CD1c-positive myeloid dendritic cell (primary cell): ENCODE data around the gene TCHHL1.

ENCODE experiments used
- DNase-seq: peaks from one replicate; pipeline ENCODE4 v3.0.0-alpha.2; 2016; ENCODE audit errors: extremely low spot score

The TCHHL1 gene

DNA sequence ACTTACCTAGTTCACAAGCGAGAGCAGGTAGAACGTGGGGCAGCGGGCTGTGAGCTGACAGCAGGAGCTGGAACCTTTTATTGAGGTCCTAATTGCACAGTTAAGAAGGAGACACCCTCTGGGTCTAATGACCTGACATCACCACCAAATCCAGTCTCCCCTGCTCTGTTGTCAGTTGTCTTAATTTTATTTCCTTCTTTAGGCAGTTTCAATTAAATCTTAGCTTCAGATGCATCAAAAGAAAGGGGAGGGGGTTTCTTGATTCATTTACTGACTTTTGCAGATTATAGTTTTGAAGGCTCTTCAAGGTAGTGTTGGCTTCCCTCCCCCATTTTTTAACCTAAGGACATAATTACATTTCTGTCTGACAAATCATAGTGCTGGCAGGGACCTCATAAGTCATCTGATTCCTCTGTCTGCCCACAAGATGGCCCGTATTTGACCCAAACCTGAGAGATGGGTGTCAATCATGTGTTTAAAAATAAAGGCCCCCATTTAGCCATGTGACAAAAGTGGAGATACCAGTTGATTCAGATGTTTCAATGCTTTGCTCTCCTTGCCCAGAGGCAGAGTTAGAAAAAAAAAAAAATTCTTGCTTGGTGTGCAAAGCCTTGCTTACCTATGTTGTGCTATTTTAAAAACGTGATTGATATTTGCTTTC is at the start of gene TCHHL1:
Gene TCHHL1, minus strand, starts transcription at position 51 of the 661 bp plus-strand sequence. CDS start 921 bp downstream, outside the sequence.
- no peak for DNase-seq

DNA sequence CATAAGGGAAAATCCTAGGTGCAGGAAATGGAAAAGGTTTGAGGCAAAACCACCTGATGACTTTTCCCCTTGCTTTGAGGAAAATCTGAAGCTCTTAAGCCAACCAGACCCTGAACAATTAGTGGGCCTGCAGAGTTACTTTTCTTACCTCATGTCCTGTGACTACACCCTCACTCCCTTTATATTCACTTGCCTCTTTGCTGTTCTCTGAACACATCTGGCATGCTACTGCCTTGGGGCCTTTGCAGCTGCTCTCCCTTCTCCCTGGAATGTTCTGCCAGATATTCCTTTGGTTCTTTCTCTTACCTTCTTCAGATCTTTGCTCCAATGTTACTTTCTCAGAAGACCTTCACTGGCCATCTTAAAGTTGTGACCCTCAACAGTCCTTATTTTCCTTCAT is 48.4 kb upstream of the TCHHL1 start:
- DNase-seq = no peak

DNA sequence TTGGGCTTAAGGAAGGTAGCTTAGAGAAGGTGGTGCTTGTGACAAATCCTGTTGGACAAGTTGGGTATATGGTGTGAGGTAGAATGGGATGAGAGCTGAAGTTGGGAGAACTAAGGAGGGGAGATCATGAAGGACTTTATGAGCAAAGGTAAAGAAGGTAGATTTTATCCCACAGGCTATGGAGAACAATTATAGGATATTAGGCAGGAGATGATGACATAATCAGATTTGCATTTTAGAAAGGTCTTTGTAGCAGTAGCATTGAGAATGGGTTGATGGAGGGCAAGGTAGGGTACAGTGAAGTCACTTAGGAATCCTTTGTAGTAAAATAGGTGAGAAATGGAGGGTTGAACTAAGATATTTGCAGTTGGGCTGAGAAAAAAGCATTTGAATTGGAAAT is 41.3 kb upstream of the TCHHL1 start:
- DNase-seq = no peak

DNA sequence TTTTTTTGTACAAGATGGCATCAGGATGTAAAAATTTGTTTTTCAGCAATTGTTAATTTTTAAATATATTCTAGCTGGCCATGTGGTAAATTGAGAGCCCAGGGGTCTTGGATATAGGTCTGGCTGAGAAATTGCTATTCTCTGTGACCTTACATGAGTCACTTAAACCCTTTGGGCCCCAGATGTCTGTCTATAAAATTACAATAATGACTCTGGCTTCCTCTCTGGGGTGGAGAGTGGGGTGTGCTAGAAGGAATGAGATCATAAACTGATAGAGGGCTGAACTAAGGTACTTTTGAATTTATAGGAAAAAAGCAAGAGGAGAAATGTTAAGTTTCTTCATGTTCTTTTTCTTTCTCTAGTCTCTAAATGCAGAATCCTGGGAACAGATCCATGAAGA is 38.8 kb upstream of the TCHHL1 start:
- no peak for DNase-seq

DNA sequence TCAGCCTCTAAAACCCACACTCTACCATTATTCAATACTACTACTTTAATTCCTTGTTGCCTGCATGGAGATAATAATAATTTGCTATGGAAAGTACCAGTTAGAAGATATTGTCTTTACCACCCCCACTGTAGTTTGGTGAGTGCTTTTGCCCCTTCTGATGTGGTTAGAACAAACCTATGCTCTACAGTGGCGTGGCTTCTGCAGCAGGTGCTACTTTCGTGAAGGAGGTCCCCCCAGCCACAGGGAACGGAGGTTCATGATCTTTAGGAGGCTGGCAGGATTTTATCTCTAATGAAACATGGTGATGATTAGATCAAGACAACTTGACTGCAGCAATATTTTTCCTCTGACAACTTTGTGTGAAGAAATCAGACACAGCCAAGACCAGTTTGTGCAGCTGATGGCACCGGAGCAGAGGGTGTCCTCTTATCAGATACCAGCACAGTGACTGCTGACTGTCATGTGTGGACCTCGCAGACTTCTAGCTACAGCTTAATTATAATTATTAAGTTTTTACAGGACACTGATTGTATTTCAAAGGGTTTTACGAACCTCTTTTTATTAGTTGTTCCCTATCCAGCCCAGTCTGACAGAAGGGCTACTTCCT is 37.1 kb upstream of the TCHHL1 start:
- DNase-seq = no peak

DNA sequence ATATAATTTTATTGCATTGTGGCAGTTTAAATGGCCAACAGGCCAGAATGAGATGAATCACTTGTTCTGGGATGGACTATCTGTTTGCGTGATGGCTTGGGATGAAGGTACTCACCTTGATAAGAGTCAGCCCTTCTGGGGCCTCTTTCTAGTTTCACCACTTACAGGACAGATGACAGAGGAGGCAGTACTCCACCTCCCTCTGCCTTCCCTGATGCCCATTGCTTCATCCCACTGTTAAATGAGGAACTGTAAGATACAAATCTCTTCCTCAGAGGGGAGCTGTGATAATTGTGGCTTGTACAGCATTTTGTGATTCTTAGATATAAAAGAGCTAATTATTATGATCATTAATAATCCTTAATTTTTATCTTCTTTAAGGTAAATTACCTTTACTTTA is 30.1 kb upstream of the TCHHL1 start:
- no peak for DNase-seq

DNA sequence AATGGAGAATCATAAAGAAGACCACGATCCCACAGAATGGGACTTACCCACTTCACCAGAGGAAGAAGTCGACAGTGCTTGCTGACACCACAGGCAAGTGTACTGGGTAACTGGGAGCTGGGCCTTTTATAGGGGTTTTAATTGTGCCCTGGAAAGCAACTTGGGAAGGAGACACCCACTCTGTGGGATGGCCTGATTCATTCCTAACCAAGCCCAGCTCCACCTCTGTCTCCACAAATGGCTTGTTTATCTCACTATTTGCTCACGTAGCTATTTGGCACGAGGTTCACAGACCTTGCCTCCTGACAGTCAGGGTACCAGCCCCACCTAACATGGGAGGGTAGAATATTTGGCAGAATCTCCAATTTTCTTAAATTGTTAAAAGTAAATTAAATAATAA is 26.5 kb upstream of the TCHHL1 start, which contains the start of gene TCHH:
Gene TCHH, minus strand, starts transcription at position 101 of the 400 bp plus-strand sequence. CDS start 1,364 bp downstream, outside the sequence.
- no peak for DNase-seq

DNA sequence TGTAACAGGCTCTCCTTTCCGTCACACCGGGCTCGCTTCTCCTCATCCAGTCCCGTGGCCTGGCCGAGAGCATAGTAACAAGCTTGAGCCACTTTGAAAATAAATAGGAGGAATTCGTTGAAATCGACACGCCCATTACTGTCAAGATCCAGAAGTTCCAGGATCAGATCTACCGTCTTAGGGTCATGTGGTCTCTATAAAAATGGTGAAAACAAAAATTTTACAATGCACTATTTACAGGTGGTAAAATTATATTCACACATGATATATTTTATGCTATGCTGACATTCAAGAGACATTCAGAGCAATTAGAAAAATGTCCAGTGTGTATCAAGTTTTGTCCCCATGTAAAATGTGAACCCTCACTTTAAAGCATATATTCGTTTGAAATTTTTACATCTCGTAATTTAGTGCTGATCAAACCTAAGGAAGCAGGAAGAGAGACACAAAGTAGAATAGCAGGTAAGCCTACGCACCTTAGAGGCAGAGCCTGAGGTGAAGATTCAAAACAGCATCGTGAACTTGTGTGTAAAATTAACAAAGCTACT is 24.1 kb upstream of the TCHHL1 start:
- no peak for DNase-seq

DNA sequence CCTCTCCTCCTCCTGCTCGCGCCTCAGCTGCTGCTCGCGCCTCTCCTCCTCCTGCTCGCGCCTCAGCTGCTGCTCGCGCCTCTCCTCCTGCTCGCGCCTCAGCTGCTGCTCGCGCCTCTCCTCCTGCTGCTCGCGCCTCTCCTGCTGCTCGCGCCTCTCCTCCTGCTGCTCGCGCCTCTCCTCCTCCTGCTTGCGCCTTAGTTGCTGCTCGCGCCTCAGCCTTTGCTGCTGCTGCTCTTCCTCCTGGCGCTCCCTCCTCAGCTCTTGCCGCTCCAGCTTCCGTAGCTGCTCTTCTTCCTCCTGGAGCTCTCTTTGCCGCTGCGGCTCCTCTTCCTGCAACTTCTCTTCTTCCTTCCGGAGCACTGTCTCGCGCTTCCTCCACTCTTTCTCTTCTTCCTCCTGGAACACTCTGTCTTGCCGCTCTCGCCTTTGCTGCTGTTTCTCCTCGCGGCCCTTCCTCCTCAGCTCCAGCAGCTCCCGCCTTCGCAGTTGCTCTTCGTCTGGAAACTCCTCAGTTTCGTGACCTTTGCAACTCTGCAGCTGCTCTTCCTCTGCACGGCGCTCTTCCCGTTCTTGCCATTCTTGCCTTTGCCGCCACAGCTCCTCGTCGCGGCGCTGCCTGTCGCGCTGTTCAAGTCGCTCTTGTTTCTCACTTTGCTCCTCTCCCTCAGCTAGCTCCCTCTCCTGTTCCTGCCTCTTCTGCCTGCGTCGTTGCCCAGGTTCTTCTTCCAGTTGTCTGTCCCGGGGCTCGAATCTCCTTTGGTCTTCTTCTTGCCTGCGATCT is 23.4 kb upstream of the TCHHL1 start:
- DNase-seq = peak; percentile 49

DNA sequence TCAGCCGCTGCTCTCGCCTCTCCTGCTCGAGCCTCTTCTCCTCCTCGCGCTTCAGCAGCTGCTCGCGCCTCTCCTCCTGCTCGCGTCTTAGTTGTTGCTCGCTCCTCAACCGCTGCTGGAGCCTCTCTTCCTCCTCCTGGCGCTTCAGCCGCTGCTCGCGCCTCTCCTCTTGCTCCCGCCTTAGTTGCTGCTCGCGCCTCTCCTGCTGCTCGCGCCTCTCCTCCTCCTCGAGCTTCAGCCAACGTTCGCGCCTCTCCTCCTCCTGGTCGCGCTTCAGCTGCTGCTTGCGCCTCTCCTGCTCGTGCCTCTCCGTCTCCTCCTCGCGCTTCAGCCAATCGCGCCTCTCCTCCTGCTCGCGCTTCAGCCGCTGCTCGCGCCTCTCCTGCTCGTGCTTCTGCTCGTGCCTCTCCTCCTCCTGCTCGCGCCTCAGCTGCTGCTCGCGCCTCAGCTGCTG is 22.7 kb upstream of the TCHHL1 start:
- no peak for DNase-seq

DNA sequence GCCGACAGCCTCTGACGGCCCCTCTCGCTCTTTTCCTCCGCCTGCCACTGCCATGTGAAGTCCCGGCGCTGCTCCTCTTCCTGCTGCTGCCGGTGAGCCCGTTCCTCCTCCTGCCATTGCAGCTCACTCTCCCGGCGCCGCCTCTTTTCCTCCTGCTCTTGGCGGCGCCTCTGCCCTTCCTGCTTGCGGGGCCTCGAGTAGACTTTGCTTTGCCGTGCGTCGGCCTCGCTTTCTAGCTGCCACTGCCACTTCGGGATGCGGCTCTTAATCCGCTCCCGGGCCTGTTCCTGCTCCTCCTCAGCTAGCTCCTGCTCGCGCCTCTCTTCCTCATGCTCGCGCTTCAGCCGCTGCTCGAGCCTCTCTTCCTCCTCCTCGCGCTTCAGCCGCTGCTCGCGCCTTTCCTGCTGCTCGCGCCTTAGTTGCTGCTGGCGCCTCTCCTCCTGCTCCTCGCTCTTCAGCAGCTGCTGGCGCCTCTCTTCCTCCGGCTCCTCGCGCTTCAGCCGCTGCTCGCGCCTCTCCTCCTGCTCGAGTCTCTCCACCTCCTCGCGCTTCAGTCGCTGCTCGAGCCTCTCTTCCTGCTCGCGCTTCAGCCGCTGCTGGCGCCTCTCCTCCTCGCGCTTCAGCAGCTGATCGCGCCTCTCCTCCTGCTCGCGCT is 22.1 kb upstream of the TCHHL1 start:
- peak; percentile 35 for DNase-seq

DNA sequence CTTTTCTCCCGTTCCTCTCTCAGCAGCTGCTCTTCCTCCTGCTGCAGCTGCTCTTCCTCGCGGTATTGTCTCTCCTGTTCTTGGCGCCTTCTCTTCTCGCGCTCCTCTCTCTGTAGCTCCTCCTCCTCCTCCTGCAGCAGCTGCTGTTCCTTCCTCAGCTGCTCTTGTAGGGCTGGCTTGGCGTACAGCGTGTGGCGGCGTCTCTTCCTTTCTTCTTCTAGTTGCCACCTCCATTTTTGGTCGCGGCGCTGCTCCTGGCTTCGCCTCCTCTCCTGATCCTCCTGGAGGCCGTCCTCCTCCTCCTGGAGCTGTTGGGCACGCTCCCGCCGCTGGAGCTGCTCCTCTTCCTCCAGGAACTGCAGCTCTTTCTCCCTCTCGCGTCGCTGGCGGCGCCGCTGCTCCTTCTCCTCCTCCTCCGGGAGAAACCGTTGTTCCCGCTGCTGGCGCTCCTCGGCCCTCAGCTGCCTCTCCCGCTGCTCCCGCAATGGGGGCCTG is 21.5 kb upstream of the TCHHL1 start:
- DNase-seq = peak; percentile 21

DNA sequence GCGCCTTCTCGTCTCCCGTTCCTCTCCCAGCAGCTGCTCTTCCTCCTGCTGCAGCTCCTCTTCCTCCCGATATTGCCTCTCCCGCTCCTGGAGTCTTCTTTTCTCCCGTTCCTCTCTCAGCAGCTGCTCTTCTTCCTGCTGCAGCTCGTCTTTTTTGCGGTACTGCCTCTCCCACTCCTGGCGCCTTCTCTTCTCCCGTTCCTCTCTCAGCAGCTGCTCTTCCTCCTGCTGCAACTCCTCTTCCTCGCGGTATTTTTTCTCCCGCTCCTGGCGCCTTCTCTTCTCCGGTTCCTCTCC is 21.1 kb upstream of the TCHHL1 start:
- no peak for DNase-seq

DNA sequence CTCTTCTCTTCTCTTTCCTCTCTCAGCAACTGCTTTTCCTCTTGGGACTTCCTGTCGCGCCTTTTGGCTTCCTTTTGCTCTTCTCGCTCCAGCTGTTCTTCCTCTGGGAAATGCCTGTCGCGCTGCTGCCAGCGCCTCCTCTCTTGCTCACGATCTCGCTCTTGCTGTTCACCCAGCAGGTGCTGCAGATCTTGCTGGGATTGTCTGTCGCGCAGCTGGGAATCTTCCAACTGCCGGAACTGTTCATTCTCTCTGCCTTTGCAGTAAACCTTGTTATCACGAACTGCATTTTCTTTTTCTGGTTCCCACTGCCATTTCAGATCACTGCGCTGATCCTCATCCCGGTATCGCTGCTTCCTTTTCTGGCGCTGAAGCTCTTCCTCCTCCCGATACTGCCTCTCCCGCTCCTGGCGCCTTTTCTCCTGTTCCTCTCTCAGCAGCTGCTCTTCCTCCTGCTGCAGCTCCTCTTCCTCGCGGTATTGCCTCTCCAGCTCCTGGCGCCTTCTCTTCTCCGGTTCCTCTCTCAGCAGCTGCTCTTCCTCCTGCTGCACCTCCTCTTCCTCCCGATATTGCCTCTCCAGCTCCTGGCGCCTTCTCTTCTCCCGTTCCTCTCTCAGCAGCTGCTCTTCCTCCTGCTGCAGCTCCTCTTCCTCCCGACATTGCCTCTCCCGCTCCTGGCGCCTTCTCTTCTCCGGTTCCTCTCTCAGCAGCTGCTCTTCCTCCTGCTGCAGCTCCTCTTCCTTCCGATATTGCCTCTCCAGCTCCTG is 20.6 kb upstream of the TCHHL1 start:
- no peak for DNase-seq

DNA sequence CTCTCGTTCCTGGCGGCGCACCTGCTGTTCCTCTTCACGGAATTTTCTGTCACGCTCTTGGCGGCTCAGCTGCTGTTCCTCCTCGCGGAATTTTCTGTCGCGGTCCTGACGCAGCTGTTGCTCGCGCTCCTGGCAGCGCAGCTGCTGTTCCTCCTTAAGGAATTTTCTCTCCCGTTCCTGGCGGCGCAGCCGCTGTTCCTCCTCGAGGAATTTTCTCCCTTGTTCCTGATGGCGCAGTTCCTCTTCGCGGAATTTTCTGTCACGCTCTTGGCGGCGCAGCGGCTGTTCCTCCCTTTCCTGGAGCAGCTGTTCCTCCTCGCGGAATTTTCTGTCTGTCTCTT is 20.0 kb upstream of the TCHHL1 start:
- no peak for DNase-seq

DNA sequence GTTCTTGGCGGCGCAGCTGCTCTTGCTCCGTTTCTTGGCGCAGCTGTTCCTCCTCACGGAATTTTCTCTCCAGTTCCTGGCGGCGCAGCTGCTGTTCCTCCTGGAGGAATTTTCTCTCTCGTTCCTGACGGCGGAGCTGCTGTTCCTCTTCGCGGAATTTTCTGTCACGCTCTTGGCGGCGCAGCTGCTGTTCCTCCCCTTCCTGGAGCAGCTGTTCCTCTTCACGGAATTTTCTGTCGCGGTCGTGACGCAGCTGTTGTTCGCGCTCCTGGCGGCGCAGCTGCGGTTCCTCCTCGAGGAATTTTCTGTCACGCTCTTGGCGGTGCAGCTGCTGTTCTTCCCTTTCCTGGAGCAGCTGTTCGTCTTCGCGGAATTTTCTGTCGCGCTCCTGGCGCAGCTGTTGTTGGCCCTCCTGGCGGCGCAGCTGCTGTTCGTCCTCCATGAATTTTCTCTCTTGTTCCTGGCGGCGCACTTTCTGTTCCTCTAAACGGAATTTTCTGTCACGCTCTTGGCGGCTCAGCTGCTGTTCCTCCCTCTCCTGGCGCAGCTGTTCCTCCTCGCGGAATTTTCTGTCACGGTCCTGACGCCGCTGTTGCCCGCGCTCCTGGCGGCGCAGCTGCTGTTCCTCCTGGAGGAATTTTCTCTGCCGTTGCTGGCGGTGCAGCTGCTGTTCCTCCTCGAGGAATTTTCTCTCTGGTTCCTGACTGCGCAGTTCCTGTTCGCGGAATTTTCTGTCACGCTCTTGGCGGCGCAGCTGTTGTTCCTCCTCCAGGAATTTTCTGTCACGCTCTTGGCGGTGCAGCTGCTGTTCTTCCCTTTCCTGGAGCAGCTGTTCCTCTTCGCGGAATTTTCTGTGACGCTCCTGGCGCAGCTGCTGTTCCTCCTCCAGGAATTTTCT is 19.4 kb upstream of the TCHHL1 start:
- DNase-seq = peak; percentile 86

DNA sequence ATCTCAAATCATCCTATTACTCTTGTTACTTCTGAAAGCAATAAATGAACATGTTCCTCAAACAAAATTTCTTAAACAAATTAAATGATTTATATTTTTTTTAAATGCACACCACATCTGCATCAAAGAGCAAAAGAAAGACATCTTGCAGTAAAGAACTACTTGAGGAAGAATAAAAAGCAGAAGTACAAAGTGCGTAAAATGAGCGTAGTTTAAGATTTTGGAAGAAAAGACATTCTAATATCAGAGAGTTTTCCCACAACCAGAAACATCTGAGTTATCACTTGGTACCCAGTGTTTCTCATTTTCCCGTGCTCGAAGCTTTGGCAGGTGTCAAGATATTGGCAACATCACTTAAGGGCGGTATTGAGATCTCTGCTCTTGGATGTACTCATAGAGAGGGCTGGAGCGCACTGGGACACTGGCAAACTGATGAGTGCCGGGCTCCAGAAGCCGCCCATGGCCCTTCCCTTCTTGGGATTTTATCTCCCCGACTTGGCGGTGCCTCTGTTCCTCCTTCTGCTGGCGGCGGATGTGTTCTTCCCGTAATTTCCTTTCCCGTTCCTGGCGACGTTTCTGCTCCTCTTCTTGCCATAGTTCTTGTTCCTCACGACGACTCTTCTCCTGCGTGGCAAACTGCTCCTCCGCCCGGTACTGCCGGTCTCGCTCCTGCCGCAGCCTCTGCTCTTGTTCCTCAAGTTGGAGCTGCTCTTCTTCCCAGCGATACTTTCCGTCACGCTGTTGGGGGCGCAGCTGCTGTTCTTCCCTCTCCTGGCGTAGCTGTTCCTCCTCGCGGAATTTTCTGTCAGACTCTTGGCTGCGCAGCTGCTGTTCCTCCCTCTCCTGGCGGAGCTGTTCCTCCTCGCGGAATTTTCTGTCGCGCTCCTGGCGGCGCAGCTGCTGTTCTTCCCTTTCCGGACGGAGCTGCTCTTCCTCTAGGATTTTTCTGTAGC is 18.4 kb upstream of the TCHHL1 start:
- DNase-seq = peak; percentile 47

DNA sequence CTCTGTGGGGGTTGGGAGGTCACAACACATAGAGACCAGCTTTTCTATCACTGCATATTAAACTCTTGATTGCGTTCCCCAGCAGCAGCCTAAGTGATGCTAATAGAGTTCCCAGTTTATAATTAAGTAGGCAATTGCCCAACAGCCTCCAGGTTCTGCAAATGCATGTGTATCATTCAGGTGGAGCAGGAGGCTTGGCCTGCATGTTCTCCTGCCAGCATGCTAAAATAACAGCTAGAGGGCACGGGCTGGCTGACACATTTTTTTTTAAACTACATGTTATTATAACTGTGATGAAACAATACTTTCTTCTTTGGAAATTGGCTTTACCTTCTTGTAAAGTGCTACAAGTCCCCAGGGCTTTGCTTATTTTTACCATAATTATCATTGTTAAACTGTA is 16.0 kb upstream of the TCHHL1 start:
- DNase-seq = no peak

DNA sequence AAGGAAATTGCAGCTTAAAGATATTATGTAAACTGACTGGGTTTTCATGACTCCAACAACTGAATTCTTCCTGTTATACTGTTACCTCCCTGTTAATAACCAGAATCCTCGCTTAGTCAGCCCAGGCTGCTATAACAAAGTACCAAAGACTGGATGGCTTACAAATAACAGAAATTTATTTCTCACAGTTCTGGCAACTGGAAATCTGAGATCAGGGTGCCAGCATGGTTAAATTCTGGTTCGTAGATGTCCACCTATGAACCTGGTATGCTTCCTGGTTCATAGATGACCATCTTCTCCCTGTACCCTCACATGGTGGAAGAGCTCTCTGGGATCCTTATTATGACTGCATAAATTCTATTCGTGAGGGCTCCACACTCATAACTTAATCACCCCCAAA is 8.1 kb upstream of the TCHHL1 start:
- no peak for DNase-seq
